Upper lobe of left lung (tissue), 6 donors: ENCODE data around the gene PKP1. TPM values are rescaled to one million over a fixed set of nuclear protein-coding genes. Genes with fewer than 3 reads are reported as not detected.

ENCODE experiments used
- ATAC-seq, 2 donors: fragments of 200-7000 bp; cut with Tn5 transposase; one replicate each; pipeline ENCODE4 v1.9.1; 2022; ENCODE audit warnings: mild to moderate bottlenecking in 2 of 2, moderate library complexity in 2 of 2; ENCODE audit not compliant: low FRiP score in 2 of 2
- DNase-seq, 2 donors: peaks; one replicate each; pipeline ENCODE4 v3.0.0-alpha.2; 2019 to 2020
- H3K27ac ChIP-seq, 4 donors: fragments of 200-600 bp; sonication (generic); one replicate each; pipeline ENCODE4 v1.5.1; 2016 to 2019
- H3K27me3 ChIP-seq, 4 donors: fragments of 200-600 bp; sonication (generic); one replicate each; pipeline ENCODE4 v1.5.1; 2017 to 2019
- H3K36me3 ChIP-seq, 4 donors: fragments of 200-600 bp; sonication (generic); one replicate each; pipeline ENCODE4 v1.5.1; 2016 to 2019
- H3K4me1 ChIP-seq, 4 donors: fragments of 200-600 bp; sonication (generic); one replicate each; pipeline ENCODE4 v1.5.1; 2018 to 2019
- H3K4me3 ChIP-seq, 4 donors: fragments of 200-600 bp; sonication (generic); one replicate each; pipeline ENCODE4 v1.5.1; 2017 to 2019; ENCODE audit warnings: mild to moderate bottlenecking in 2 of 4, moderate library complexity in 1 of 4
- H3K9me3 ChIP-seq, 4 donors: fragments of 200-600 bp; sonication (generic); one replicate each; pipeline ENCODE4 v1.5.1; 2018 to 2019
- CTCF ChIP-seq, 6 experiments: fragments of 450-650 bp in 4 of 6; fragments of 200-600 bp in 2 of 6; sonication (generic) in 2 of 6; IDR thresholded peaks; one replicate each; pipeline ENCODE4 v1.5.1; 2016 to 2019; ENCODE audit warnings: antibody characterized with exemption in 6 of 6
- EP300 ChIP-seq, 4 donors: sonication (generic); formaldehyde crosslinking; IDR thresholded peaks; one replicate each; pipeline ENCODE4 v1.5.1; 2017; ENCODE audit warnings: antibody characterized with exemption in 4 of 4, control low read depth in 2 of 4
- POLR2A ChIP-seq, 4 donors: fragments of 450-650 bp; IDR thresholded peaks; one replicate each; pipeline ENCODE4 v1.5.1; 2016 to 2017; ENCODE audit warnings: antibody characterized with exemption in 4 of 4, mild to moderate bottlenecking in 2 of 4
- POLR2AphosphoS5 ChIP-seq, 2 donors: sonication (generic); formaldehyde crosslinking; IDR thresholded peaks; one replicate each; pipeline ENCODE4 v1.5.1; 2017; ENCODE audit warnings: antibody characterized with exemption in 2 of 2
- WGBS, 2 donors: methylation state at CpG; one replicate each; pipeline ENCODE4 v1.1.5; 2017 to 2018; 5-methylcytosine and 5-hydroxymethylcytosine counted together
- total RNA-seq, 6 donors: library from RNA; depleted of rRNA in 4 of 6; stranded (reverse); fragments of >200 nt in 4 of 6; gene quantifications; one replicate each; pipeline versions ENCODE4 v1.1.0 to v1.2.1, GENCODE V29; 2016 to 2021
- donor health status: DM: no; HTN: no; CAD: no; lungs with moderate emphysema.
- donor health status: DM: no; HTN: yes; CAD: no; lungs with severe emphysema.

Gene PKP1
- total RNA-seq, 6 donors from 2014 or later, result 0.86 to 4.9 (median 2.5) TPM

- Histone ChIP-seq H3K36me3 (no peaks in the 10 kb centered on the region), H3K4me3 (no peak overlapping the region), H3K4me1 (peaks cover 0 to 9% (median 6%) of the 10 kb centered on the region in 4 donors), H3K27ac (no peak overlapping the region), H3K9me3 (no peaks in the 10 kb centered on the region), H3K27me3 (no peaks in the 10 kb centered on the region)
- WGBS, 2 donors, result 89 to 90% methylated on average over 4 of the region's 4 CpGs
- ATAC-seq, result no peak
- TF ChIP-seq EP300 (IDR thresholded peaks at IDR 0.05) (no peak), POLR2AphosphoS5 (IDR thresholded peaks at IDR 0.05) (no peak), CTCF (IDR thresholded peaks at IDR 0.05) (no peak), POLR2A (IDR thresholded peaks at IDR 0.05) (no peak)
- no peak for DNase-seq
Observed at GRCh38 chr1:201295346-201295745, 12.0 kb downstream of the PKP1 start.

GRCh38 chr1:201295861-201296260 lies 12.6 kb downstream of the PKP1 start:
- no peaks in the 10 kb centered on the region for H3K9me3 ChIP-seq
- H3K4me3 ChIP-seq, result no peak overlapping the region
- peaks cover 0 to 14% (median 7%) of the 10 kb centered on the region in 4 donors for H3K4me1 ChIP-seq
- TF ChIP-seq POLR2A (IDR thresholded peaks at IDR 0.05) (no peak), CTCF (IDR thresholded peaks at IDR 0.05) (no peak), EP300 (IDR thresholded peaks at IDR 0.05) (no peak), POLR2AphosphoS5 (IDR thresholded peaks at IDR 0.05) (no peak)
- 56 to 71% methylated on average over 3 of the region's 3 CpGs for WGBS, 2 donors
- no peaks in the 10 kb centered on the region for H3K36me3 ChIP-seq
- H3K27me3 ChIP-seq, result no peaks in the 10 kb centered on the region
- ATAC-seq (peak in 1 of 2 donors; percentile 83), DNase-seq (no peak)
- H3K27ac ChIP-seq, result no peak overlapping the region

DNA sequence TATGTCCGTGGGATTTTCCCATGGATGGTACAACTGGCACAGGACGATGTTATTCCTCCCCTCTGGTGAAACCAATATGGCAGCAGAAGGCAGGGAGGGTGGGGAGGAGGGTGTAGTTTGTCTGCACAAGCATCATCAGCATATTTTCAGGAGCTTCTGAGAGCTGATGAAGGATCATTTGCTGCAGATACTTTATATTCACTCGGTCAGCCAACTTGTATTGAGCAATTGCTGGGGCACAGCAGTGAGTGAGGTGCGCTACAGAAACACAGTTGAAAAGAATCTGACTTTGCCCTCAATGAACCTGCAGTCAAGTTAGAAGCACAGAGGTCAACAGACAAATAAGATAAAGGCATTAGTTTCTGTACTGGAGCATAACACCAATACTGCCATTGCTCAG lies 13.0 kb downstream of the PKP1 start:
- peaks cover 0 to 18% (median 7%) of the 10 kb centered on the region in 4 donors for H3K4me1 ChIP-seq
- ATAC-seq, result peak in 1 of 2 donors; percentile 3
- TF ChIP-seq CTCF (IDR thresholded peaks at IDR 0.05) (no peak), POLR2AphosphoS5 (IDR thresholded peaks at IDR 0.05) (no peak), EP300 (IDR thresholded peaks at IDR 0.05) (no peak), POLR2A (IDR thresholded peaks at IDR 0.05) (no peak)

DNA sequence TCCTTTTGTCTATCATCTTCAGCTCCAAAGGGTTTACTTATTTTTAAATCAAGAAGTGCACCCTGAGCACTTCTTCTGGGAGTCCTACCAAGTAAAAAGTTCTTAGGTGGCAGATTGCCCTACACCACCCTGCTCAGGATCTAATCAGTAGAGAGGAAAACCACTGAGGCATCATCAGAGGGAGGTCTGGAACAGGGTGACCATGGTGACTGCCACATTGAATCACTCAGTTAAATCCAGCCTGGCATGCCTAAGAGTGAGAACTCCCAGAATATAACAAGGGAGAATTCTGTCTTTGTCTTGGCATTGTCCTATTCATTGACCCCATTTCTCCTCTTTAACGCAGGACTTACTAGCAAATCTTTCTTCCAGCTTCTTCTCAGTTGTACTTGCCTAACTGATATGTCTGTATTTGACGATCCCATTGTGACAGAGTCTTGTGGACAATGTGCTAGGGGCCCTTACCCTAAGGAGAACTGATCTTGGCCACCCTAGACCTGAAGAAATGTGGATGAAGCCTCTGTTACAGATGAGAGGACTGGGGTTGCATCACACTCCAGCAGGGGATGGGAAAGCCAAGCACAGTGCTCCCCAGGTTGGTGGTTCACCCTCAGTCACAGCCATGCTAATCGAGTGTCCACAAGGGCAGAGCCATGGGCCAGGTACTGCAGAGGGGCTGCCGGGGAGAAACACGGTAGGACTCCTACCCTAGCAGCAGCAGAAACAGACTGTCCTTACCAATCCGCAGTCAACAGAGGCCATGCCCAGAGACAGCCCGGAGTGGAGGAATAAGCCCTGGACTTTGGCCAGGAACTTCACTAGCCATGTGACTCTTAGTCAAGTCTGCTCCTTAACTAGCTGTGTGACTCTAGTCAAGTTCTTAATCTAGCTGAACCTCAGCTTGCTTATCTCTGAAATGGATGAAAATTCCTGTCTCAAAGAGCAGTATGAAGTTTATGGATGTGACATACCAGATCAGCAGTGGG lies 15.4 kb downstream of the PKP1 start:
- no peaks in the 10 kb centered on the region for H3K9me3 ChIP-seq
- 89% methylated on average over 5 to 7 of the region's 7 CpGs for WGBS, 2 donors
- TF ChIP-seq EP300 (IDR thresholded peaks at IDR 0.05), result no peak
- no peak for TF ChIP-seq POLR2AphosphoS5 (IDR thresholded peaks at IDR 0.05)
- TF ChIP-seq POLR2A (IDR thresholded peaks at IDR 0.05), result no peak
- TF ChIP-seq CTCF (IDR thresholded peaks at IDR 0.05), result no peak

More for the DNA sequence above, 13.0 kb downstream of the PKP1 start:
- Histone ChIP-seq H3K27ac (no peak overlapping the region), H3K4me3 (no peak overlapping the region), H3K9me3 (no peaks in the 10 kb centered on the region), H3K36me3 (no peaks in the 10 kb centered on the region), H3K27me3 (no peaks in the 10 kb centered on the region)
- 79 to 85% methylated on average over 4 of the region's 4 CpGs for WGBS, 2 donors
- no peak for DNase-seq

More for the DNA sequence above, 15.4 kb downstream of the PKP1 start:
- H3K4me1 ChIP-seq, result peaks cover 0 to 18% (median 7%) of the 10 kb centered on the region in 4 donors
- no peak overlapping the region for H3K4me3 ChIP-seq
- no peak overlapping the region for H3K27ac ChIP-seq
- ATAC-seq (no peak), DNase-seq (no peak)
- H3K27me3 ChIP-seq, result no peaks in the 10 kb centered on the region
- H3K36me3 ChIP-seq, result no peaks in the 10 kb centered on the region
